ENCODE results near the gene FAM76B. TPM values are rescaled to one million over a fixed set of nuclear protein-coding genes. Genes with fewer than 3 reads are reported as not detected.

The FAM76B gene
- total RNA-seq (ENCODE audit: low replicate concordance), result 92.7 and 139 TPM in 2 replicates

DNA sequence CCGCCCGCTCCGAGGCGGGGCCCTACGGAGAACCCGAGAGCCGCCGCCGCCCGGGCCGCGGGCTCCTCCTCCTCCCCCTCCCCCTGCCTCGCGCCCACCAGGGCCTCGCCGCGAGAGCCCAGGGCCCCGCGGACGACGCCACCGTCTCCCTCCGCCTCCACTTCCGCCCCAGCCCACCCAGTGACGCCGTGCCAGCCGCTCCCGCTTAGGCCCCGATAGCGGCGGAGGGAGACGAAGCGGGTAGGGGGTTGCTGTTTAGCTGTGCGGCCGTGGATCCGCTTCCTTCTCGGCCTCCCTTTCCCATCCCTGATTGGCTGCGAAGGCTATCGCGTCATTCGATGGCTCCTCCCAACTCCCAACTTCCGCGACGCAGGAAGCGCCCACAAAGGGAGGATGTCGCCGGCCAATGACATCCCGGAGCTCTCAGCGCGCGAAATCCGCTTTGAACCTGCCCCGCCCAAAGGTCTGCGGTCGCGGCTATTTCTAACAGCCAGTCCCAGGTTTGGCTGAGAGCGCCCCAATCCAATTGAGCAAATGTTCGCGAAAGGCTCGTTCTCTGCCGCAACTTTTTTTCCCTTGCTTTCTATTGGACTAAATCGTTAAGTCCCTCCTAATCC lies at the start of gene FAM76B:
FAM76B (minus strand) TSS at position 277 of the 617 bp plus-strand sequence. CDS start 304 bp downstream, outside the sequence.
- Mint-ChIP-seq H3K9me3 (no peaks in the 10 kb centered on the region), H3K4me1 (peaks cover 34% of the 10 kb centered on the region), H3K27me3 (ENCODE audit: insufficient read depth, low read depth) (peaks cover 10% of the 10 kb centered on the region), H3K36me3 (peaks cover 21% of the 10 kb centered on the region), H3K4me3 (peak within 1 kb of the TSS; percentile 99), H3K27ac (peak within 1 kb of the TSS; percentile 99)
- Histone ChIP-seq H3K27ac (peak within 1 kb of the TSS; percentile 99), H4K20me1 (ENCODE audit: low read depth) (peaks cover 46% of the 10 kb centered on the region), H2AFZ (replicated peaks) (peak within 1 kb of the TSS; percentile 70), H3K9me3 (ENCODE audit: low read depth) (no peaks in the 10 kb centered on the region), H3K36me3 (peaks cover 19% of the 10 kb centered on the region), H3K4me1 (peaks cover 15% of the 10 kb centered on the region), H3F3A (ENCODE audit: low read depth) (peaks cover 26% of the 10 kb centered on the region), H3K79me2 (ENCODE audit: low read depth) (peaks cover 81% of the 10 kb centered on the region), H3K4me3 (peak within 1 kb of the TSS; percentile 100), H3K27me3 (no peaks in the 10 kb centered on the region), H3K4me2 (peak within 1 kb of the TSS; percentile 95), H3K9ac (peak within 1 kb of the TSS; percentile 93)
- TF ChIP-seq, protein P1, sequence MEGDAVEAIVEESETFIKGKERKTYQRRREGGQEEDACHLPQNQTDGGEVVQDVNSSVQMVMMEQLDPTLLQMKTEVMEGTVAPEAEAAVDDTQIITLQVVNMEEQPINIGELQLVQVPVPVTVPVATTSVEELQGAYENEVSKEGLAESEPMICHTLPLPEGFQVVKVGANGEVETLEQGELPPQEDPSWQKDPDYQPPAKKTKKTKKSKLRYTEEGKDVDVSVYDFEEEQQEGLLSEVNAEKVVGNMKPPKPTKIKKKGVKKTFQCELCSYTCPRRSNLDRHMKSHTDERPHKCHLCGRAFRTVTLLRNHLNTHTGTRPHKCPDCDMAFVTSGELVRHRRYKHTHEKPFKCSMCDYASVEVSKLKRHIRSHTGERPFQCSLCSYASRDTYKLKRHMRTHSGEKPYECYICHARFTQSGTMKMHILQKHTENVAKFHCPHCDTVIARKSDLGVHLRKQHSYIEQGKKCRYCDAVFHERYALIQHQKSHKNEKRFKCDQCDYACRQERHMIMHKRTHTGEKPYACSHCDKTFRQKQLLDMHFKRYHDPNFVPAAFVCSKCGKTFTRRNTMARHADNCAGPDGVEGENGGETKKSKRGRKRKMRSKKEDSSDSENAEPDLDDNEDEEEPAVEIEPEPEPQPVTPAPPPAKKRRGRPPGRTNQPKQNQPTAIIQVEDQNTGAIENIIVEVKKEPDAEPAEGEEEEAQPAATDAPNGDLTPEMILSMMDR (IDR thresholded peaks at IDR 0.05), result no peak
- TF ChIP-seq EZH2 (IDR thresholded peaks at IDR 0.05), result no peak
- no peak for TF ChIP-seq EZH2phosphoT487 (IDR thresholded peaks at IDR 0.05)
- peak; percentile 99 for DNase-seq (ENCODE audit: low spot score)

DNA sequence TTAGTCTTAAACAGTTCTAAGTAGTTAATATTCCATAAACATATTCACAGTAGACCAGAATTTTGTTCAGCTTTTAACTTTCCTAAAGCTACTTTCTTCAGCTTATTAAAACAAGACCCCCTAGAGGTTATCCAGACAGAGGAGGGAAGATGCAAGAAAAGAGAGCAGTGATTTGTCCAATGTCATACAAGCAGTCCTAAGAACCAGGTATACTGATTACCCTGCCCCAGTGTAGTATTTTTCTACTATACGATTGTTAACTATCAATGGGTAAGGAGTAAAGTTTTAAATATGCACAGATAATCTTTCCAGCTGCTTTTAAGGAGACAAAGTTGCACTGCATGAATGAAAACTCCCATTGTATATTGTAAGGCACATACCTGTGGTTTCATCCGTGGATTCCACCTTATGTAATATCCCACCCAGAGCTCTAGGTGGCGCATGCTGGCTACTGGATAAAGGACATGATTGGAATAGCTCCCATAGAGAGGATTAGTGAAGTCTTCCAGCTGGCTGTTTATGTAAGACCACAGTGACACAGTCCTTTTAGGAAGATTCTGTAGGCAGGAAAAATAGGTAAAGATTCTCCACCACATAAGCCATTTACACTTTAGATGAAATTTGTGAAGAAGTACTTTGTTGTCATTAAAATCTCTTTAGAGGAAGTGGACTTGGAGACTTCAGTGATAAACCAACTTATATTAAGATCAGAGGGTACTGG lies 46.3 kb upstream of the FAM76B start:
- H3K9me3 ChIP-seq (ENCODE audit: low read depth), result no peaks in the 10 kb centered on the region
- Mint-ChIP-seq H3K4me3 (no peak overlapping the region), H3K27ac (no peak overlapping the region), H3K4me1 (peaks cover 3% of the 10 kb centered on the region), H3K9me3 (no peaks in the 10 kb centered on the region), H3K36me3 (peaks cover 24% of the 10 kb centered on the region), H3K27me3 (ENCODE audit: insufficient read depth, low read depth) (no peaks in the 10 kb centered on the region)
- no peaks in the 10 kb centered on the region for H3K4me1 ChIP-seq
- no peak overlapping the region for H2AFZ ChIP-seq (replicated peaks)
- H3K79me2 ChIP-seq (ENCODE audit: low read depth), result no peaks in the 10 kb centered on the region
- no peak overlapping the region for H3K27ac ChIP-seq
- no peak overlapping the region for H3K4me3 ChIP-seq
- peak; percentile 88 for DNase-seq (ENCODE audit: low spot score)
- H3K9ac ChIP-seq, result no peak overlapping the region
- peaks cover 15% of the 10 kb centered on the region for H3K36me3 ChIP-seq
- H3K27me3 ChIP-seq, result no peaks in the 10 kb centered on the region
- H3F3A ChIP-seq (ENCODE audit: low read depth), result peaks cover 14% of the 10 kb centered on the region
- H3K4me2 ChIP-seq, result no peak overlapping the region
- H4K20me1 ChIP-seq (ENCODE audit: low read depth), result no peaks in the 10 kb centered on the region
- TF ChIP-seq EZH2phosphoT487 (IDR thresholded peaks at IDR 0.05), result no peak
- no peak for TF ChIP-seq EZH2 (IDR thresholded peaks at IDR 0.05)
- TF ChIP-seq, protein P1 (IDR thresholded peaks at IDR 0.05), result peak; percentile 97

- TF ChIP-seq EZH2phosphoT487 (IDR thresholded peaks at IDR 0.05) (no peak), EZH2 (IDR thresholded peaks at IDR 0.05) (no peak)
- TF ChIP-seq, protein P1 (IDR thresholded peaks at IDR 0.05), result no peak
- Histone ChIP-seq H3K27ac (no peak overlapping the region), H3K79me2 (ENCODE audit: low read depth) (no peaks in the 10 kb centered on the region), H3K36me3 (peaks cover 15% of the 10 kb centered on the region), H2AFZ (replicated peaks) (no peak overlapping the region), H3K4me3 (no peak overlapping the region), H3F3A (ENCODE audit: low read depth) (peaks cover 14% of the 10 kb centered on the region), H3K9me3 (ENCODE audit: low read depth) (no peaks in the 10 kb centered on the region), H3K4me2 (no peak overlapping the region), H3K4me1 (no peaks in the 10 kb centered on the region), H3K27me3 (no peaks in the 10 kb centered on the region), H4K20me1 (ENCODE audit: low read depth) (no peaks in the 10 kb centered on the region), H3K9ac (no peak overlapping the region)
- Mint-ChIP-seq H3K4me1 (peaks cover 3% of the 10 kb centered on the region), H3K27ac (no peak overlapping the region), H3K27me3 (ENCODE audit: insufficient read depth, low read depth) (no peaks in the 10 kb centered on the region), H3K9me3 (no peaks in the 10 kb centered on the region), H3K4me3 (no peak overlapping the region), H3K36me3 (peaks cover 23% of the 10 kb centered on the region)
- DNase-seq (ENCODE audit: low spot score), result no peak
These were observed 45.8 kb upstream of the FAM76B start for GRCh38 chr11:95835351-95835750.
